GM11168 (cell line): Measurements from ENCODE around the gene SLC4A11.
"Not testable (repeated sequence)": the region's sequence is repeated elsewhere in the genome, so short reads cannot be mapped to it uniquely, and the experiment has no call there.

Source experiments
- in situ Hi-C: fragments of 300-500 bp; cut with MboI; formaldehyde crosslinking; loops from one replicate; pipeline ENCODE4 v1.12.0; 2022; ENCODE audit warnings: low sequenced_read_pairs; ENCODE audit not compliant: unreplicated experiment

SLC4A11 gene

GRCh38 chr20:3208786-3209256 is 30.2 kb downstream of the SLC4A11 start:
- in situ Hi-C loops, result no loop called here

GRCh38 chr20:3204124-3204794 is 34.7 kb downstream of the SLC4A11 start, which contains the start of gene DDRGK1:
TSS of gene DDRGK1 (minus strand) at chr20:3204682. CDS start at chr20:3204627, 55 bp downstream.
- in situ Hi-C loops, result no loop called here

GRCh38 chr20:3203315-3204123 is 35.5 kb downstream of the SLC4A11 start:
- in situ Hi-C loops, result no loop called here

GRCh38 chr20:3202965-3203314 is 36.0 kb downstream of the SLC4A11 start:
- in situ Hi-C loops, result no loop called here

- in situ Hi-C loops, result no loop called here
These were observed 38.8 kb downstream of the SLC4A11 start for GRCh38 chr20:3199976-3200755.

- in situ Hi-C loops, result no loop called here
These were observed 39.8 kb downstream of the SLC4A11 start for GRCh38 chr20:3199206-3199605.

GRCh38 chr20:3195590-3196237 is 43.3 kb downstream of the SLC4A11 start:
- in situ Hi-C loops, result no loop called here

GRCh38 chr20:3194617-3195280 is 44.2 kb downstream of the SLC4A11 start:
- in situ Hi-C loops, result no loop called here

- in situ Hi-C loops, result no loop called here
These were observed 45.0 kb downstream of the SLC4A11 start for GRCh38 chr20:3193806-3194616.

GRCh38 chr20:3192226-3193015 is 46.6 kb downstream of the SLC4A11 start:
- in situ Hi-C loops, result no loop called here

- in situ Hi-C loops, result no loop called here
These were observed 48.3 kb downstream of the SLC4A11 start for GRCh38 chr20:3190681-3191111.

GRCh38 chr20:3189561-3190131 is 49.3 kb downstream of the SLC4A11 start:
- in situ Hi-C loops, result no loop called here

GRCh38 chr20:3188823-3189413 is 50.1 kb downstream of the SLC4A11 start:
- in situ Hi-C loops, result no loop called here

GRCh38 chr20:3187861-3188260 is 51.1 kb downstream of the SLC4A11 start:
- in situ Hi-C loops, result not testable (repeated sequence)

- in situ Hi-C loops, result no loop called here
These were observed 54.9 kb downstream of the SLC4A11 start for GRCh38 chr20:3183896-3184612.

- in situ Hi-C loops, result not testable (repeated sequence)
These were observed 56.6 kb downstream of the SLC4A11 start for GRCh38 chr20:3182429-3182828.

GRCh38 chr20:3181270-3181669 is 57.7 kb downstream of the SLC4A11 start:
- in situ Hi-C loops, result no loop called here
